ENCODE measurements around the gene DMD. TPM values are rescaled to one million over a fixed set of nuclear protein-coding genes. Genes with fewer than 3 reads are reported as not detected.

DMD gene
- total RNA-seq, 1 donor from 2014 or later: 30.6 TPM

DNA sequence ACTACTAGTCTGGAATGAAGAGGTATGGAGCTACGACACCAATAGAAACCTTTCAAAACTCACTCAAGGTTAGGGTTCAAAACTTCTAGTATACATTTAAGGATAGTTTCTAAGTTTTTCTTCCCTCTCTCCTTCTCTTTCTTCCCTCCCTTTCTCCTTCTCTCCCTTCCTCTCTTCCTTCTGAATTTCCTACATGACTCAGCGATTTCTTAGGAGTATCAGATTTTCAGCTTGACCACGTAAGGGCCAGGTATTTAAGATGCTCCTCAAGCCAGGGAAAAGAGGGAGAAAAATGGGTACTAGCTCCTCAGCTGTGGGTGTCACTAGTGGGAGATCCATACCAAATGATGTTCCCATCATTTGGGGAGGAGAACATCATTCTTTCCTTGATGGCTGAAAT lies 2083.6 kb downstream of the DMD start:
- H3K9me3 Mint-ChIP-seq: peaks cover 3% of the 10 kb centered on the region
- H3K27me3 Mint-ChIP-seq (ENCODE audit: insufficient read depth, low read depth): no peaks in the 10 kb centered on the region
- Histone ChIP-seq H3K36me3 (no peaks in the 10 kb centered on the region), H2AFZ (replicated peaks) (no peak overlapping the region), H3K79me2 (ENCODE audit: low read depth) (no peaks in the 10 kb centered on the region), H3F3A (ENCODE audit: low read depth) (no peaks in the 10 kb centered on the region), H3K4me1 (no peaks in the 10 kb centered on the region), H3K4me2 (no peak overlapping the region), H3K27ac (no peak overlapping the region), H3K4me3 (no peak overlapping the region), H4K20me1 (ENCODE audit: low read depth) (no peaks in the 10 kb centered on the region), H3K9me3 (ENCODE audit: low read depth) (peaks cover 6% of the 10 kb centered on the region), H3K9ac (no peak overlapping the region), H3K27me3 (no peaks in the 10 kb centered on the region)
- TF ChIP-seq, protein P1, sequence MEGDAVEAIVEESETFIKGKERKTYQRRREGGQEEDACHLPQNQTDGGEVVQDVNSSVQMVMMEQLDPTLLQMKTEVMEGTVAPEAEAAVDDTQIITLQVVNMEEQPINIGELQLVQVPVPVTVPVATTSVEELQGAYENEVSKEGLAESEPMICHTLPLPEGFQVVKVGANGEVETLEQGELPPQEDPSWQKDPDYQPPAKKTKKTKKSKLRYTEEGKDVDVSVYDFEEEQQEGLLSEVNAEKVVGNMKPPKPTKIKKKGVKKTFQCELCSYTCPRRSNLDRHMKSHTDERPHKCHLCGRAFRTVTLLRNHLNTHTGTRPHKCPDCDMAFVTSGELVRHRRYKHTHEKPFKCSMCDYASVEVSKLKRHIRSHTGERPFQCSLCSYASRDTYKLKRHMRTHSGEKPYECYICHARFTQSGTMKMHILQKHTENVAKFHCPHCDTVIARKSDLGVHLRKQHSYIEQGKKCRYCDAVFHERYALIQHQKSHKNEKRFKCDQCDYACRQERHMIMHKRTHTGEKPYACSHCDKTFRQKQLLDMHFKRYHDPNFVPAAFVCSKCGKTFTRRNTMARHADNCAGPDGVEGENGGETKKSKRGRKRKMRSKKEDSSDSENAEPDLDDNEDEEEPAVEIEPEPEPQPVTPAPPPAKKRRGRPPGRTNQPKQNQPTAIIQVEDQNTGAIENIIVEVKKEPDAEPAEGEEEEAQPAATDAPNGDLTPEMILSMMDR (IDR thresholded peaks at IDR 0.05): no peak
- TF ChIP-seq EZH2 (IDR thresholded peaks at IDR 0.05): no peak
- no peak for TF ChIP-seq EZH2phosphoT487 (IDR thresholded peaks at IDR 0.05)
- no peak for DNase-seq (ENCODE audit: low spot score)
- H3K4me1 Mint-ChIP-seq: peaks cover 10% of the 10 kb centered on the region
- H3K36me3 Mint-ChIP-seq: peaks cover 30% of the 10 kb centered on the region
- H3K4me3 Mint-ChIP-seq: no peak overlapping the region
- H3K27ac Mint-ChIP-seq: no peak overlapping the region

DNA sequence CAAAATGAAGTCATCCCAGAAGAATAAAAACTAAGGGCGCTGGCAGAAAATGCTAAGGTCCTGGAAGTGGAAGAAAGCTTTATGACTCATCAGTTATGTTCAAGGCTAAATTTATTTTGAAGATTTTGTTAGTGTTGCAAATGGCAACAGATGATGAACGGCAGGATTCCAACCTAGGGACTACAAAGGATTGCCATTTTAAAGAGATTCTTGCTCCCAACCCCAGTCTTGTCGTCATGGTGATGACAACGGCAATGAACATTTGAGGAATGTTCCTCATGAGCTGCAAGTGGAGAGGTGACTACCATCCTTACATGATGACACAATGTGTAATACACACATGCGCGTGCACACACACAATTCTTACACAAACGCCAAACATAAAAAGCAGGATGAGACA lies 2085.1 kb downstream of the DMD start:
- Histone ChIP-seq H3K4me2 (no peak overlapping the region), H2AFZ (replicated peaks) (no peak overlapping the region), H3K79me2 (ENCODE audit: low read depth) (no peaks in the 10 kb centered on the region), H3K27me3 (no peaks in the 10 kb centered on the region), H3K9me3 (ENCODE audit: low read depth) (peaks cover 6% of the 10 kb centered on the region), H3K36me3 (no peaks in the 10 kb centered on the region), H3F3A (ENCODE audit: low read depth) (no peaks in the 10 kb centered on the region), H4K20me1 (ENCODE audit: low read depth) (no peaks in the 10 kb centered on the region), H3K9ac (no peak overlapping the region), H3K4me3 (no peak overlapping the region), H3K27ac (no peak overlapping the region), H3K4me1 (no peaks in the 10 kb centered on the region)
- H3K4me1 Mint-ChIP-seq: peaks cover 10% of the 10 kb centered on the region
- no peak overlapping the region for H3K4me3 Mint-ChIP-seq
- H3K27me3 Mint-ChIP-seq (ENCODE audit: insufficient read depth, low read depth): no peaks in the 10 kb centered on the region
- H3K36me3 Mint-ChIP-seq: peaks cover 23% of the 10 kb centered on the region
- H3K9me3 Mint-ChIP-seq: peaks cover 3% of the 10 kb centered on the region
- TF ChIP-seq EZH2 (IDR thresholded peaks at IDR 0.05) (no peak), EZH2phosphoT487 (IDR thresholded peaks at IDR 0.05) (no peak)
- TF ChIP-seq, protein P1 (IDR thresholded peaks at IDR 0.05): no peak
- DNase-seq (ENCODE audit: low spot score): no peak
- peak overlapping the region; percentile 18 for H3K27ac Mint-ChIP-seq

DNA sequence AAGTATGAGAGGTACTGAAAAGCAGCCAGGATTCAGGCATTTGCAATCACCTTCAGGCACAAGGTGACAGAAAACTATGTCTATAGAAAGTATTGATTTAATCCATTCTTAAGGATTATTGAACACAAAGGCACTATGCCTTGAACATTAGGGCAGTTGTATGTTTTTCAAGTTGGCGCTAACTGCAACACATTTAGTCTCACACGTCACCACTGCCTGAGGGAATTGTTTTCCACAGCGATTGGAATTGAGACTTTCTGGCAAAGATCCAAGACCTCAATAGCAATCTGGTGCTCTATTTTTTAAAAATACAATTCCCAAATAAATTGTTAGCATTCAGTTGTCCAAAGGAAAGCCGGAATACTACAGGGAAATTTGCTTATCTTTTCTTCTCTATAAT lies 2086.8 kb downstream of the DMD start:
- H3K36me3 Mint-ChIP-seq: peaks cover 20% of the 10 kb centered on the region
- peaks cover 3% of the 10 kb centered on the region for H3K9me3 Mint-ChIP-seq
- no peaks in the 10 kb centered on the region for H3K36me3 ChIP-seq
- no peaks in the 10 kb centered on the region for H3K79me2 ChIP-seq (ENCODE audit: low read depth)
- no peak overlapping the region for H3K4me3 Mint-ChIP-seq
- H3K9ac ChIP-seq: no peak overlapping the region
- H3K27ac ChIP-seq: no peak overlapping the region
- TF ChIP-seq, protein P1 (IDR thresholded peaks at IDR 0.05): no peak
- TF ChIP-seq EZH2phosphoT487 (IDR thresholded peaks at IDR 0.05) (no peak), EZH2 (IDR thresholded peaks at IDR 0.05) (no peak)
- no peaks in the 10 kb centered on the region for H3K27me3 Mint-ChIP-seq (ENCODE audit: insufficient read depth, low read depth)
- no peak overlapping the region for H3K4me3 ChIP-seq
- H3F3A ChIP-seq (ENCODE audit: low read depth): no peaks in the 10 kb centered on the region
- peaks cover 10% of the 10 kb centered on the region for H3K9me3 ChIP-seq (ENCODE audit: low read depth)
- H2AFZ ChIP-seq (replicated peaks): no peak overlapping the region
- H4K20me1 ChIP-seq (ENCODE audit: low read depth): no peaks in the 10 kb centered on the region
- no peak for DNase-seq (ENCODE audit: low spot score)
- H3K27ac Mint-ChIP-seq: no peak overlapping the region
- H3K4me2 ChIP-seq: no peak overlapping the region
- H3K4me1 ChIP-seq: no peaks in the 10 kb centered on the region
- peaks cover 10% of the 10 kb centered on the region for H3K4me1 Mint-ChIP-seq
- no peaks in the 10 kb centered on the region for H3K27me3 ChIP-seq

Data from neural progenitor cell (in vitro differentiated cells).